Measurements from ENCODE around the gene ERFL.

GRCh38 chr19:41968751-41969595 is 40.7 kb upstream of the ERFL start:
- no peak for TF ChIP-seq ZNF184 (tag by site-specific recombination; IDR thresholded peaks at IDR 0.05)
- TF ChIP-seq HOXA7 (CRISPR knock-in tag; IDR thresholded peaks at IDR 0.05; ENCODE audit: borderline replicate concordance) = no peak
- TF ChIP-seq ZNF37A (tag by site-specific recombination; IDR thresholded peaks at IDR 0.05) = no peak
- no peak for TF ChIP-seq ZNF416 (tag by site-specific recombination; IDR thresholded peaks at IDR 0.05)
- TF ChIP-seq SETDB1 (IDR thresholded peaks at IDR 0.05; ENCODE audit: insufficient read length, low read length) = no peak
